Measurements from ENCODE around the gene USP32. TPM values are rescaled to one million over a fixed set of nuclear protein-coding genes. Genes with fewer than 3 reads are reported as not detected.
A peak's percentile ranks its signal among the peaks of the same experiment; 100 is the strongest.
"Not testable (repeated sequence)": the region's sequence is repeated elsewhere in the genome, so short reads cannot be mapped to it uniquely, and the experiment has no call there.

The USP32 gene
- total RNA-seq, 2 experiments from 2014 or later = 26.5 TPM

GRCh38 chr17:60435244-60436167 lies 43.6 kb upstream of the USP32 start:
- ATAC-seq = peak; percentile 85
- TF ChIP-seq CTCF (IDR thresholded peaks at IDR 0.05) = peak; percentile 90
- intact Hi-C loops (cut with micrococcal nuclease) = loop anchor here (10.0 kb wide), 2 partner anchors 291 to 331 kb away; partner anchors contain the start of gene CA4
- H3K4me3 Mint-ChIP-seq = no peak overlapping the region
- DNase-seq = peak; percentile 64
- ChIA-PET CTCF (interaction anchor here (0.7 to 1.1 kb wide), 5 partner anchors 10 to 187 kb away, joined by 3 to 4 read pairs (median 3); no protein-coding TSS in a partner anchor), POLR2A (no interaction called here)
- no peaks in the 10 kb centered on the region for H3K36me3 Mint-ChIP-seq (ENCODE audit: low read depth)
- peaks cover 5% of the 10 kb centered on the region for H3K27me3 Mint-ChIP-seq
- H3K4me1 Mint-ChIP-seq (ENCODE audit: low read depth) = no peaks in the 10 kb centered on the region
- H3K9me3 Mint-ChIP-seq = peaks cover 2% of the 10 kb centered on the region
- H3K27ac Mint-ChIP-seq = no peak overlapping the region

DNA sequence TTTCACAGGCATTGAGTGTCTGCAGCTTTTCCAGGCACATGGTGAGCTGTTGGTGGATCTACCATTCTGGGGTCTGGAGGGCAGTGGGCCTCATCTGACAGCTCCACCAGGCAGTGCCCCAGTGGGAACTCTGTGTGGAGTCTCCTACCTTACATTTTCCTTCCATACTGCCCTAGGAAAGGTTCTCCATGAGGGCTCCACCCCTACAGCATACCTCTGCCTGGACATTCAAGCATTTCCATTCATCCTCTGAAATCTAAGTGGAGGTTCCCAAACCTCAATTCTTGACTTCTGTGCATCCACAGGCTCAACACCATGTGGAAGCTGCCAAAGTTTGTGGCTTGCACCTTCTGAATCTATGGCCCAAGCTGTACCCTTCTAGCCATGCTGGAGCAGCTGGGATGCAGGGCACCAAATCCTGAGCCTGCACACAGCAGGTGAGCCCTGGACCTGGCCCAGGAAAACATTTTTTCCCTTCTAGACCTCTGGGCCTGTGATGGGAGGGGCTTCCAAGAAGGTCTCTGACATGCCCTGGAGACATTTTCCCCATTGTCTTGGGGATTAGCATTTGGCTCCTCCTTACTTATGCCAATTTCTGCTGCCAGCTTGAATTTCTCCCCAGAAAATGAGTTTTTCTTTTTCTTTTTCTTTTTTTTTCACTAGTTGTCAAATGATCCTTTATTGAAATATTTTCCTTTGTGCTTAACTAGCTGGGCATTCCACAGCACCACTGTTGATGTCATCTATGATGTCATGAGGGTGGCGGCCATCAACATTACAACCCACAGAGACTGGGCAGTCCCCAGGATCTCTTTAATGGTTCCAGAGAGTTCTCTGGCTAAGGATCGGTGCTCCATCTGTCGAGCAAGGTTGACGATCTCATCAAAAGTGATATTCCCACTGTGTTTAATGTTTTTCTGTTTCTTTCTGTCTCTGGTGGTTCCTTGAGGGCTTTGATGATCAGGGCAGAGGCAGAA lies 41.4 kb upstream of the USP32 start:
- POLR2A ChIA-PET = interaction anchor here (0.6 kb wide), 1 partner anchor 76 kb away, joined by 4 read pairs; no protein-coding TSS in a partner anchor
- H3K27me3 Mint-ChIP-seq; H3K9me3 Mint-ChIP-seq; H3K4me3 Mint-ChIP-seq; CTCF ChIA-PET; H3K4me1 Mint-ChIP-seq (ENCODE audit: low read depth); DNase-seq; H3K27ac Mint-ChIP-seq; ATAC-seq; H3K36me3 Mint-ChIP-seq (ENCODE audit: low read depth): not testable (repeated sequence)
- intact Hi-C loops (cut with micrococcal nuclease) = loop anchor here (10.0 kb wide), 2 partner anchors 289 to 329 kb away; partner anchors contain the start of gene CA4

DNA sequence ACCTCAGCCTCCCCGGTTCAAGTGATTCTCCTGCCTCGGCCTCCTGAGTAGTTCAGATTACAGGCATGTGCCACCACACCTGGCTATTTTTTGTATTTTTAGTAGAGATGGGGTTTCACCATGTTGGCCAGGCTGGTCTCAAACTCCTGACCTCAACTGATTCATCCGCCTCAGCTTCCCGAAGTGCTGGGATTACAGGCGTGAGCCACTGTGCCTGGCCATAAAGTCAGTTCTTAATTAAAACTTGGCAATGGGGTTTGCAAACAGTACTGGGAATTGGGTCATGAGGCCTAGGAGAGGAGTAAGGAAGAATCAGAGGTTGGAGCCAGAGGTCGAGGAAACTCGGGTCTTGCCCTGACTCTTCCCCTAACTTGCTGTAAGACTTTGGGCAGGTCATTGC lies 38.6 kb upstream of the USP32 start:
- POLR2A ChIA-PET = interaction anchor here (0.6 kb wide), 1 partner anchor 751 kb away, joined by 3 read pairs; no protein-coding TSS in a partner anchor
- ATAC-seq; H3K36me3 Mint-ChIP-seq (ENCODE audit: low read depth); H3K4me1 Mint-ChIP-seq (ENCODE audit: low read depth); H3K27me3 Mint-ChIP-seq; H3K27ac Mint-ChIP-seq; DNase-seq; CTCF ChIA-PET; H3K9me3 Mint-ChIP-seq; H3K4me3 Mint-ChIP-seq: not testable (repeated sequence)
- intact Hi-C loops (cut with micrococcal nuclease) = loop anchor here (10.0 kb wide), 2 partner anchors 286 to 326 kb away; partner anchors contain the start of gene CA4

DNA sequence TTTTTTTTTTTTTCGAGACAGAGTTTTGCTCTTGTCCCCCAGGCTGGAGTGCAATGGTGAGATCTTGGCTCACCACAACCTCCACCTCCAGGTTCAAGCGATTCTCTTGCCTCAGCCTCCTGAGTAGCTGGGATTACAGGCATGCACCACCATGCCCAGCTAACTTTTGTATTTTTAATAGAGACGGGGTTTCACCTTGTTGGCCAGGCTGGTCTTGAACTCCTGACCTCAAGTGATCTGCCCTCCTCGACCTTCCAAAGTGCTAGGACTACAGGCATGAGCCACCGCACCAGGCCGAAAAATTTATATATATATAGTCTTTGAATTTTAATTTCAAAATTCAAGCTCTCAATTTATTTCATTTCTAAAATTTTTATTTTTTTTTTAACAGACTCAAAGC lies 36.6 kb upstream of the USP32 start:
- intact Hi-C loops (cut with micrococcal nuclease); H3K4me3 Mint-ChIP-seq; H3K36me3 Mint-ChIP-seq (ENCODE audit: low read depth); DNase-seq; H3K27me3 Mint-ChIP-seq; CTCF ChIA-PET; H3K4me1 Mint-ChIP-seq (ENCODE audit: low read depth); H3K9me3 Mint-ChIP-seq; ATAC-seq; POLR2A ChIA-PET; H3K27ac Mint-ChIP-seq: not testable (repeated sequence)

DNA sequence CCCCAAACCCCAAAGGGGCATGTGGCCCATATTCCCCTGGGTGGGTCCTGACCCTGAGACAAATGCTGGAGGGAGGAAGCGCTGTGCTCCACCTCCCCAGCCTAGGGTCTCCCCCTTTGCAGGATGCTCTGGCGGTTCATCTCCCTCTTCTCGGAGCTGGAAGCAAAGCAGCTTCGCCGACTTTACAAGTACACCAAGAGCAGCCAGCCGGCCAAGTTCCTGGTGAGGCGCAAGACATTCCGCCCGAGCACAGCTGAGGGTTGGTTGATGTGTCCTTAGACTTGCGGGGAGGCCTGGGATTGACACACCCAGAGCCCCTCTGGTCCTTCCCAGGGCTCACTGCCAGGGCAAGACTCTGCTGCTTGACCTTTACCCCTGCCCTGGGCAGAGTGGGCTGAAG lies 34.7 kb upstream of the USP32 start:
- Mint-ChIP-seq H3K4me1 (ENCODE audit: low read depth) (no peaks in the 10 kb centered on the region), H3K36me3 (ENCODE audit: low read depth) (no peaks in the 10 kb centered on the region), H3K27ac (no peak overlapping the region), H3K9me3 (no peaks in the 10 kb centered on the region), H3K27me3 (no peaks in the 10 kb centered on the region), H3K4me3 (no peak overlapping the region)
- POLR2A ChIA-PET = no interaction called here
- no peak for ATAC-seq
- intact Hi-C loops (cut with micrococcal nuclease) = no loop called here
- no peak for TF ChIP-seq CTCF (IDR thresholded peaks at IDR 0.05)
- DNase-seq = no peak
- CTCF ChIA-PET = no interaction called here

DNA sequence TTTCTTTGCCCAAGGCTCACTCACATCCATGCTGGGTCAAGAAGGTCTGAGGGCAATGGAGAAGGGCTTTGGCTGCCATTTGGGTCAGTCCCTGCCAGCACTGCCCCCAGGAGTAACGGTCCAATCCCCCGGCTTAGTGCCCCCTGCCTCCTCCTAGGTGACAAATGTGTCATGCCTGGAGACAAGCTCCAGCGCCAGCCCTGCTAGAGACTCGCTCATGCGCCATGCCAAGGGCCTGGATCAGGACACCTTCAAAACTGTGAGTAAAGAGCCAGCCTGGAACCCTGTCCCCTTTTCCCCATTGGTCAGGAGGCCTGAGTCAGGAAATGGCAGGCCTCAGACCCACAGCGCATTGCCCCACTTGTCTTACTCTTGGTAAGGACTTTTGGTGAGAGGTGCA lies 33.7 kb upstream of the USP32 start:
- intact Hi-C loops (cut with micrococcal nuclease) = no loop called here
- DNase-seq (no peak), ATAC-seq (no peak)
- Mint-ChIP-seq H3K27me3 (no peaks in the 10 kb centered on the region), H3K36me3 (ENCODE audit: low read depth) (no peaks in the 10 kb centered on the region), H3K27ac (no peak overlapping the region), H3K9me3 (no peaks in the 10 kb centered on the region), H3K4me3 (no peak overlapping the region), H3K4me1 (ENCODE audit: low read depth) (peaks cover 4% of the 10 kb centered on the region)
- POLR2A ChIA-PET = no interaction called here
- CTCF ChIA-PET = no interaction called here
- no peak for TF ChIP-seq CTCF (IDR thresholded peaks at IDR 0.05)

Data from activated CD8-positive, alpha-beta T cell treated with anti-CD3 and anti-CD28 coated beads for 36 hours (primary cell).